ENCODE data around the gene SELENON. TPM values are rescaled to one million over a fixed set of nuclear protein-coding genes. Genes with fewer than 3 reads are reported as not detected.

SELENON gene
- total RNA-seq, 2 experiments from 2014 or later = 9.9 to 28.3 TPM

DNA sequence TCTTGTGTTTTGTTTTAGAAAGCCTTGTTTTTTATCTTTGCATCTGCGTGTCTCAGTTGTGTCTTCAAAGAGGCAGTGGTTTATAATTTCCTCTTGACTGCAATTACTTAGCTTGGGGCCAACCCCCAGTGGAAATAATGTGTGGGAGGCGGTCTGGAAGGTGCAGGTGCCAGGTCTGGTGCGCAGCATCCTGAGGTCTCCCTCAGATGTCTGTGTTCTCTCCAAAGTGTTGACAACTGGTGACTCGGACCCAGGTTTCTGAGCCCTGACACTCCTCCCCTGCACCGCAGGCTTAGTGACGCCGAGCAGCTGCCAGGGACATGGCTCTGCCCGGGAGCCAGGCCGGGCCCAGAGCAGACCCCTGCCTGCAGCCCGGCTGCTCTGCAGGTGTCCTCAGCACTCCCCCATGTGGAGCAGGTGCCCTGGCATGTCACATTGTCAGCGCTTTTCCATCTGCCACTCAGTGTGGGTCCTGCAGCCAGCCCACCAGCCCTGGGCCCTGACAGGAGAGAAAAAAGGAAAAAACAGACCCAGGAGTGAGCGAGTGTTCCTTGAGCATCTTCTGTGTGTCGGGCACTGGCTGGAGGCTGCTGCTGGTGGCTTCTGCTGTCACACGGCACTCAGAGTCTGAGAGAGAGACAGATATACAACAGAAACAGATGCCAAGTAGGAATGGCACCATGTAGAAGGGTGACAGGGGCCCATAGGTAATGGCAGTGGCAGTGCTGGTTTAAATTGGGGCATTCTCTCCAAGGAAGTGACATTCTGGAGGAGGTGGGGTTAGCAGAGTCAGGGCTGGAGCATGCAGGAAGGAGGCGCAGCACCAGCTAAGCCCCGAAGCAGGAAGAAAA, 24.8 kb upstream of the SELENON start:
- H3K36me3 ChIP-seq (ENCODE audit: insufficient read depth, low read length) = no peaks in the 10 kb centered on the region
- peak overlapping the region; percentile 41; the same call in 1 of the 2 replicates for H2AFZ ChIP-seq (ENCODE audit: low read length)
- POLR2A ChIA-PET = interaction anchor here (0.7 to 1.5 kb wide), 4 partner anchors 9 to 64 kb away, joined by 3 to 4 read pairs (median 4); no protein-coding TSS in a partner anchor
- BruUV-seq (replicated peaks) = no TSS peak
- H3K4me1 ChIP-seq (ENCODE audit: insufficient read depth, low read length, poor library complexity, severe bottlenecking) = peaks cover 54% of the 10 kb centered on the region
- H3K27ac ChIP-seq (ENCODE audit: low read depth, low read length, poor library complexity, severe bottlenecking) = peak overlapping the region; percentile 67
- no peak for TF ChIP-seq EZH2phosphoT487 (IDR thresholded peaks at IDR 0.05; ENCODE audit: borderline replicate concordance, low read depth, low read length)
- TF ChIP-seq, protein P1, sequence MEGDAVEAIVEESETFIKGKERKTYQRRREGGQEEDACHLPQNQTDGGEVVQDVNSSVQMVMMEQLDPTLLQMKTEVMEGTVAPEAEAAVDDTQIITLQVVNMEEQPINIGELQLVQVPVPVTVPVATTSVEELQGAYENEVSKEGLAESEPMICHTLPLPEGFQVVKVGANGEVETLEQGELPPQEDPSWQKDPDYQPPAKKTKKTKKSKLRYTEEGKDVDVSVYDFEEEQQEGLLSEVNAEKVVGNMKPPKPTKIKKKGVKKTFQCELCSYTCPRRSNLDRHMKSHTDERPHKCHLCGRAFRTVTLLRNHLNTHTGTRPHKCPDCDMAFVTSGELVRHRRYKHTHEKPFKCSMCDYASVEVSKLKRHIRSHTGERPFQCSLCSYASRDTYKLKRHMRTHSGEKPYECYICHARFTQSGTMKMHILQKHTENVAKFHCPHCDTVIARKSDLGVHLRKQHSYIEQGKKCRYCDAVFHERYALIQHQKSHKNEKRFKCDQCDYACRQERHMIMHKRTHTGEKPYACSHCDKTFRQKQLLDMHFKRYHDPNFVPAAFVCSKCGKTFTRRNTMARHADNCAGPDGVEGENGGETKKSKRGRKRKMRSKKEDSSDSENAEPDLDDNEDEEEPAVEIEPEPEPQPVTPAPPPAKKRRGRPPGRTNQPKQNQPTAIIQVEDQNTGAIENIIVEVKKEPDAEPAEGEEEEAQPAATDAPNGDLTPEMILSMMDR (conservative IDR thresholded peaks at IDR 0.05; ENCODE audit: low read length) = peak; percentile 50
- H4K20me1 ChIP-seq (ENCODE audit: insufficient read depth, low read length) = no peaks in the 10 kb centered on the region
- H3K9me3 ChIP-seq (ENCODE audit: low read length) = no peaks in the 10 kb centered on the region
- H3K4me2 ChIP-seq (ENCODE audit: low read length) = peak overlapping the region; percentile 62
- H3K4me3 ChIP-seq (ENCODE audit: low read depth, low read length, poor library complexity, severe bottlenecking) = peak overlapping the region; percentile 14
- intact Hi-C loops (cut with micrococcal nuclease; ENCODE audit: unreplicated experiment) = loop anchor here (5.0 kb wide), 1 partner anchor 158 kb away; the partner anchor contains the start of gene MAN1C1
- peak; percentile 80 for DNase-seq (ENCODE audit: low spot score)
- no peaks in the 10 kb centered on the region for H3K9me2 ChIP-seq (ENCODE audit: insufficient read depth, low read length)
- H3K79me2 ChIP-seq (ENCODE audit: insufficient read depth, low read depth, low read length) = no peaks in the 10 kb centered on the region
- CTCF ChIA-PET (ENCODE audit: unreplicated experiment) = no interaction called here

DNA sequence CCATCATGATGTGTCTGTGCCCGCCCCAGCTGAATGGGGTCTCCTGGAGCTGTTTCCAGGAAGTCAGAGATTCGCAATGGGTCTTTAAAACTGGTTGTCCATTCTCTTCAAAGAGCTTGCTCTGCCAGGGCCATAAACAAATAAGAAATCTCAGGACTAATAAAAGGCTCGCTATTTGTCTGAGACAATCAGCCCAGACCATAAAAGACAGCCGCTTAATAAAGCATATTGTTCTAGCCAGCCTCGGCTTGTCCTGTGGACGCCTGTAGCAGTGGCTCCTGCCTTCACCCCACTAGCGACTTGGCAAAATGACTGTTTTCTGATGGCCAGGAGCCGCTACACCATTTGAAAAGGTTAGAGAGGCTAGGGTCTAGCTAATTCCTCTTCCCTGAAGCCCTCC, 20.6 kb upstream of the SELENON start:
- ChIA-PET POLR2A (interaction anchor here (0.8 kb wide), 1 partner anchor 58 kb away, joined by 3 read pairs; no protein-coding TSS in a partner anchor), CTCF (ENCODE audit: unreplicated experiment) (no interaction called here)
- no peaks in the 10 kb centered on the region for H3K36me3 ChIP-seq (ENCODE audit: insufficient read depth, low read length)
- no peaks in the 10 kb centered on the region for H3K9me2 ChIP-seq (ENCODE audit: insufficient read depth, low read length)
- H2AFZ ChIP-seq (ENCODE audit: low read length) = no peak overlapping the region
- H3K4me2 ChIP-seq (ENCODE audit: low read length) = no peak overlapping the region
- H3K4me1 ChIP-seq (ENCODE audit: insufficient read depth, low read length, poor library complexity, severe bottlenecking) = peaks cover 35% of the 10 kb centered on the region
- H3K79me2 ChIP-seq (ENCODE audit: insufficient read depth, low read depth, low read length) = no peaks in the 10 kb centered on the region
- no peak for TF ChIP-seq EZH2phosphoT487 (IDR thresholded peaks at IDR 0.05; ENCODE audit: borderline replicate concordance, low read depth, low read length)
- TF ChIP-seq, protein P1 (conservative IDR thresholded peaks at IDR 0.05; ENCODE audit: low read length) = no peak
- no peak overlapping the region for H3K4me3 ChIP-seq (ENCODE audit: low read depth, low read length, poor library complexity, severe bottlenecking)
- no TSS peak for BruUV-seq (replicated peaks)
- DNase-seq (ENCODE audit: low spot score) = no peak
- no peaks in the 10 kb centered on the region for H4K20me1 ChIP-seq (ENCODE audit: insufficient read depth, low read length)
- intact Hi-C loops (cut with micrococcal nuclease; ENCODE audit: unreplicated experiment) = loop anchor here (5.0 kb wide), 1 partner anchor 162 kb away; the partner anchor contains the start of gene MAN1C1
- no peak overlapping the region for H3K27ac ChIP-seq (ENCODE audit: low read depth, low read length, poor library complexity, severe bottlenecking)
- no peaks in the 10 kb centered on the region for H3K9me3 ChIP-seq (ENCODE audit: low read length)
